ENCODE data around the gene CECR2. TPM values are rescaled to one million over a fixed set of nuclear protein-coding genes. Genes with fewer than 3 reads are reported as not detected.

The CECR2 gene
- total and polyA plus RNA-seq, 10 of the 15 experiments (the other 5 are each of a cell fraction or from before 2014, with no cell fraction given): 0.01 to 0.08 (median 0.01) TPM; not detected in 7

DNA sequence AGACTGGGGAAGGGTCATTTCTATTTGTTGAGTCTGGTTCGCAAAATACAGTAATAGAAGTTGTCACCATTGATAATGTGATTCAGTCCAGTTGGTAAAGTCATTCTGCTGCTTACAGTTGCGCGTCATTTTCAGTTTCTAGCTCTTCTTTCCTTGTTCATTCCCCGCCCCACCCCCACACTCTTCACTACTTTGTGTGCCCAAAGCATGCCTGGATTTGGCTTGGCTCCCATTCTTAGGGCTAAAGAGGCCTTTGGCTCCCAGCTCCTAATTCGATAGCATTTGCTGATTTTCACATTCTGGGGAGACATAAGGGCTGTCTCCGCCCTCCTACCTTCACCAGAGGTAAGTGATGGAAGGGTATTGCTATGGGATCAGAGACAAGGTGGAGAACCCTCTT is 43.0 kb downstream of the CECR2 start (continued):
- TF ChIP-seq, protein P1, sequence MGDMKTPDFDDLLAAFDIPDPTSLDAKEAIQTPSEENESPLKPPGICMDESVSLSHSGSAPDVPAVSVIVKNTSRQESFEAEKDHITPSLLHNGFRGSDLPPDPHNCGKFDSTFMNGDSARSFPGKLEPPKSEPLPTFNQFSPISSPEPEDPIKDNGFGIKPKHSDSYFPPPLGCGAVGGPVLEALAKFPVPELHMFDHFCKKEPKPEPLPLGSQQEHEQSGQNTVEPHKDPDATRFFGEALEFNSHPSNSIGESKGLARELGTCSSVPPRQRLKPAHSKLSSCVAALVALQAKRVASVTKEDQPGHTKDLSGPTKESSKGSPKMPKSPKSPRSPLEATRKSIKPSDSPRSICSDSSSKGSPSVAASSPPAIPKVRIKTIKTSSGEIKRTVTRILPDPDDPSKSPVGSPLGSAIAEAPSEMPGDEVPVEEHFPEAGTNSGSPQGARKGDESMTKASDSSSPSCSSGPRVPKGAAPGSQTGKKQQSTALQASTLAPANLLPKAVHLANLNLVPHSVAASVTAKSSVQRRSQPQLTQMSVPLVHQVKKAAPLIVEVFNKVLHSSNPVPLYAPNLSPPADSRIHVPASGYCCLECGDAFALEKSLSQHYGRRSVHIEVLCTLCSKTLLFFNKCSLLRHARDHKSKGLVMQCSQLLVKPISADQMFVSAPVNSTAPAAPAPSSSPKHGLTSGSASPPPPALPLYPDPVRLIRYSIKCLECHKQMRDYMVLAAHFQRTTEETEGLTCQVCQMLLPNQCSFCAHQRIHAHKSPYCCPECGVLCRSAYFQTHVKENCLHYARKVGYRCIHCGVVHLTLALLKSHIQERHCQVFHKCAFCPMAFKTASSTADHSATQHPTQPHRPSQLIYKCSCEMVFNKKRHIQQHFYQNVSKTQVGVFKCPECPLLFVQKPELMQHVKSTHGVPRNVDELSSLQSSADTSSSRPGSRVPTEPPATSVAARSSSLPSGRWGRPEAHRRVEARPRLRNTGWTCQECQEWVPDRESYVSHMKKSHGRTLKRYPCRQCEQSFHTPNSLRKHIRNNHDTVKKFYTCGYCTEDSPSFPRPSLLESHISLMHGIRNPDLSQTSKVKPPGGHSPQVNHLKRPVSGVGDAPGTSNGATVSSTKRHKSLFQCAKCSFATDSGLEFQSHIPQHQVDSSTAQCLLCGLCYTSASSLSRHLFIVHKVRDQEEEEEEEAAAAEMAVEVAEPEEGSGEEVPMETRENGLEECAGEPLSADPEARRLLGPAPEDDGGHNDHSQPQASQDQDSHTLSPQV (IDR thresholded peaks at IDR 0.05): no peak
- TF ChIP-seq NFYB (IDR thresholded peaks at IDR 0.05; ENCODE audit: insufficient read depth, low read depth, low read length): no peak
- TF ChIP-seq KDM1A (IDR thresholded peaks at IDR 0.05; ENCODE audit: borderline replicate concordance): no peak
- no peak for TF ChIP-seq KAT2A (conservative IDR thresholded peaks at IDR 0.05; ENCODE audit: control insufficient read depth, low read depth, low read length)
- no peak for TF ChIP-seq EZH2 (IDR thresholded peaks at IDR 0.05; ENCODE audit: borderline replicate concordance, control insufficient read depth, low read depth, low read length)
- TF ChIP-seq KLF5 (IDR thresholded peaks at IDR 0.05; ENCODE audit: partially characterized antibody): no peak
- no peak for TF ChIP-seq POLR2A (IDR thresholded peaks at IDR 0.05; ENCODE audit: low read depth, low read length)
- no peak for TF ChIP-seq EED (IDR thresholded peaks at IDR 0.05; ENCODE audit: low read depth)
- TF ChIP-seq RAD21 (IDR thresholded peaks at IDR 0.05; ENCODE audit: insufficient read depth, low read depth, low read length): no peak
- TF ChIP-seq SMAD1 (IDR thresholded peaks at IDR 0.05; ENCODE audit: low read depth, partially characterized antibody): no peak
- TF ChIP-seq, protein P2, sequence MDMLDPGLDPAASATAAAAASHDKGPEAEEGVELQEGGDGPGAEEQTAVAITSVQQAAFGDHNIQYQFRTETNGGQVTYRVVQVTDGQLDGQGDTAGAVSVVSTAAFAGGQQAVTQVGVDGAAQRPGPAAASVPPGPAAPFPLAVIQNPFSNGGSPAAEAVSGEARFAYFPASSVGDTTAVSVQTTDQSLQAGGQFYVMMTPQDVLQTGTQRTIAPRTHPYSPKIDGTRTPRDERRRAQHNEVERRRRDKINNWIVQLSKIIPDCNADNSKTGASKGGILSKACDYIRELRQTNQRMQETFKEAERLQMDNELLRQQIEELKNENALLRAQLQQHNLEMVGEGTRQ (IDR thresholded peaks at IDR 0.05; ENCODE audit: borderline replicate concordance, low read depth, low read length): no peak
- no peak for TF ChIP-seq EP300 (IDR thresholded peaks at IDR 0.05; ENCODE audit: borderline replicate concordance in 1 of 2, control insufficient read depth in 1 of 2, low read depth in 2 of 2, low read length in 2 of 2)
